ENCODE measurements around the gene FRYL. TPM values are rescaled to one million over a fixed set of nuclear protein-coding genes. Genes with fewer than 3 reads are reported as not detected.
"Not testable (repeated sequence)": the region's sequence is repeated elsewhere in the genome, so short reads cannot be mapped to it uniquely, and the experiment has no call there.

Gene FRYL
- total and polyA plus RNA-seq, 7 experiments from 2014 or later: 25.4 to 126 (median 102) TPM

DNA sequence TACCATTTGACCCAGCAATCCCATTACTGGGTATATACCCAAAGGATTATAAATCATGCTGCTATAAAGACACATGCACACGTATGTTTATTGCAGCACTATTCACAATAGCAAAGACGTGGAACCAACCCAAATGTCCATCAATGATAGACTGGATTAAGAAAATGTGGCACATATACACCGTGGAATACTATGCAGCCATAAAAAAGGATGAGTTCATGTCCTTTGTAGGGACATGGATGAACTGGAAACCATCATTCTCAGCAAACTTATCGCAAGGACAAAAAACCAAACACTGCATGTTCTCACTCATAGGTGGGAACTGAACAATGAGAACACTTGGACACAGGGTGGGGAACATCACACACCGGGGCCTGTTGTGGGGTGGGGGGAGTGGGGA is 34.9 kb downstream of the FRYL start:
- H3K27me3 Mint-ChIP-seq; H3K36me3 ChIP-seq (ENCODE audit: control insufficient read depth in 2 of 3, insufficient read depth in 3 of 3, low read length in 3 of 3); H3K27ac ChIP-seq (ENCODE audit: low read depth, low read length); CTCF ChIA-PET; DNase-seq; H3K9me3 ChIP-seq (ENCODE audit: control insufficient read depth in 2 of 3, low read length in 3 of 3); ATAC-seq; POLR2A ChIA-PET; H3K27me3 ChIP-seq (ENCODE audit: control insufficient read depth in 2 of 2, insufficient read depth in 2 of 2, low read length in 2 of 2); H3K4me3 ChIP-seq (ENCODE audit: low read length); intact Hi-C loops (cut with micrococcal nuclease); H3K9me3 Mint-ChIP-seq: not testable (repeated sequence)
- peaks cover 0 to 20% (median 5%) of the 10 kb centered on the region in 5 donors for H3K36me3 Mint-ChIP-seq
- H3K27ac Mint-ChIP-seq: peak overlapping the region in 2 of 9 donors; percentile 5 to 49
- H3K4me3 Mint-ChIP-seq: peak overlapping the region in 1 of 10 donors; percentile 38
- H3K4me1 ChIP-seq (ENCODE audit: control insufficient read depth in 2 of 2, insufficient read depth in 2 of 2, low read length in 2 of 2): peaks cover 8 to 23% of the 10 kb centered on the region in 2 donors
- peaks cover 51 to 91% (median 73%) of the 10 kb centered on the region in 7 donors for H3K4me1 Mint-ChIP-seq

GRCh38 chr4:48742412-48742811 is 37.7 kb downstream of the FRYL start:
- peak overlapping the region in 8 of 9 donors; percentile 4 to 81 (median 46) for H3K27ac Mint-ChIP-seq
- DNase-seq: no peak
- Histone ChIP-seq H3K4me1 (ENCODE audit: control insufficient read depth in 2 of 2, insufficient read depth in 2 of 2, low read length in 2 of 2) (peaks cover 16 to 29% of the 10 kb centered on the region in 2 donors), H3K36me3 (ENCODE audit: control insufficient read depth in 2 of 3, insufficient read depth in 3 of 3, low read length in 3 of 3) (no peaks in the 10 kb centered on the region), H3K4me3 (ENCODE audit: low read length) (no peak overlapping the region), H3K27ac (ENCODE audit: low read depth, low read length) (peak overlapping the region; percentile 5), H3K27me3 (ENCODE audit: control insufficient read depth in 2 of 2, insufficient read depth in 2 of 2, low read length in 2 of 2) (no peaks in the 10 kb centered on the region), H3K9me3 (ENCODE audit: control insufficient read depth in 2 of 3, low read length in 3 of 3) (no peaks in the 10 kb centered on the region)
- intact Hi-C loops (cut with micrococcal nuclease): loop anchor here (5.0 kb wide), 2 partner anchors 35 to 50 kb away; no protein-coding TSS in a partner anchor
- CTCF ChIA-PET: no interaction called here
- H3K4me3 Mint-ChIP-seq: peak overlapping the region; percentile 1 to 85 (median 39)
- no peak for ATAC-seq
- POLR2A ChIA-PET: no interaction called here
- H3K4me1 Mint-ChIP-seq: peaks cover 52 to 99% (median 85%) of the 10 kb centered on the region in 7 donors
- peaks cover 0 to 6% (median 0%) of the 10 kb centered on the region in 11 donors for H3K9me3 Mint-ChIP-seq
- H3K27me3 Mint-ChIP-seq: no peaks in the 10 kb centered on the region
- peaks cover 0 to 20% (median 5%) of the 10 kb centered on the region in 5 donors for H3K36me3 Mint-ChIP-seq

- POLR2A ChIA-PET: no interaction called here
- no peaks in the 10 kb centered on the region for H3K9me3 ChIP-seq (ENCODE audit: control insufficient read depth in 2 of 3, low read length in 3 of 3)
- H3K4me3 Mint-ChIP-seq: peak overlapping the region in 7 of 10 donors; percentile 16 to 63 (median 43)
- DNase-seq (no peak), ATAC-seq (peak; percentile 58)
- H3K4me3 ChIP-seq (ENCODE audit: low read length): no peak overlapping the region
- CTCF ChIA-PET: no interaction called here
- H3K27me3 Mint-ChIP-seq: no peaks in the 10 kb centered on the region
- H3K9me3 Mint-ChIP-seq: peaks cover 0 to 8% (median 0%) of the 10 kb centered on the region in 11 donors
- peaks cover 24 to 31% of the 10 kb centered on the region in 2 donors for H3K4me1 ChIP-seq (ENCODE audit: control insufficient read depth in 2 of 2, insufficient read depth in 2 of 2, low read length in 2 of 2)
- peak overlapping the region in 7 of 9 donors; percentile 51 to 69 (median 55) for H3K27ac Mint-ChIP-seq
- peak overlapping the region; percentile 23 for H3K27ac ChIP-seq (ENCODE audit: low read depth, low read length)
- peaks cover 0 to 13% (median 8%) of the 10 kb centered on the region in 5 donors for H3K36me3 Mint-ChIP-seq
- intact Hi-C loops (cut with micrococcal nuclease): loop anchor here (5.0 kb wide), 2 partner anchors 38 to 47 kb away; no protein-coding TSS in a partner anchor
- peaks cover 45 to 88% (median 78%) of the 10 kb centered on the region in 7 donors for H3K4me1 Mint-ChIP-seq
- no peaks in the 10 kb centered on the region for H3K27me3 ChIP-seq (ENCODE audit: control insufficient read depth in 2 of 2, insufficient read depth in 2 of 2, low read length in 2 of 2)
- no peaks in the 10 kb centered on the region for H3K36me3 ChIP-seq (ENCODE audit: control insufficient read depth in 2 of 3, insufficient read depth in 3 of 3, low read length in 3 of 3)
Observed at GRCh38 chr4:48739560-48740019, 40.5 kb downstream of the FRYL start.

DNA sequence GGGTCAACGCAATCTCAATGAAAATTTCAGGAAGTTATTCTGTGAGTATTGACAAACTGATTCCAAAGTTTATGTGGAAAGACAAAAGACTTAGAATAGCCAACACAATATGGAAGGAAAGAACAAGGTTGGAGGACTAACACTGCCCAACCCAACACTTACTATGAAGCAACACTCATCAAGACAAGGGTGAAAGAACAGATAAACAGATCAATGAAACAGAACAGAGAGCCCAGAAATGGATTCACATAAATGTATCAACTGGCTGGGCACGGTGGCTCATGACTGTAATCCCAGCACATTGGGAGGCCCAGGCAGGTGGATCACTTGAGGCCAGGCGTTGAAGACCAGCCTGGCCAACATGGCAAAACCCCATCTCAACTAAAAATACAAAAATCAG is 41.2 kb downstream of the FRYL start:
- Mint-ChIP-seq H3K36me3 (peaks cover 0 to 17% (median 8%) of the 10 kb centered on the region in 5 donors), H3K9me3 (peaks cover 0 to 10% (median 2%) of the 10 kb centered on the region in 11 donors), H3K27ac (peak overlapping the region in 4 of 9 donors; percentile 66 to 86 (median 76)), H3K4me3 (peak overlapping the region in 5 of 10 donors; percentile 0 to 63 (median 59)), H3K4me1 (peaks cover 46 to 88% (median 78%) of the 10 kb centered on the region in 7 donors), H3K27me3 (no peaks in the 10 kb centered on the region)
- H3K4me3 ChIP-seq (ENCODE audit: low read length): no peak overlapping the region
- intact Hi-C loops (cut with micrococcal nuclease): no loop called here
- ChIA-PET CTCF (no interaction called here), POLR2A (interaction anchor here (1.1 kb wide), 1 partner anchor 41 kb away, joined by 3 read pairs; the partner anchor contains the start of gene FRYL)
- H3K36me3 ChIP-seq (ENCODE audit: control insufficient read depth in 2 of 3, insufficient read depth in 3 of 3, low read length in 3 of 3): no peaks in the 10 kb centered on the region
- no peak overlapping the region for H3K27ac ChIP-seq (ENCODE audit: low read depth, low read length)
- no peaks in the 10 kb centered on the region for H3K9me3 ChIP-seq (ENCODE audit: control insufficient read depth in 2 of 3, low read length in 3 of 3)
- DNase-seq: no peak
- H3K27me3 ChIP-seq (ENCODE audit: control insufficient read depth in 2 of 2, insufficient read depth in 2 of 2, low read length in 2 of 2): no peaks in the 10 kb centered on the region
- no peak for ATAC-seq
- peaks cover 24 to 31% of the 10 kb centered on the region in 2 donors for H3K4me1 ChIP-seq (ENCODE audit: control insufficient read depth in 2 of 2, insufficient read depth in 2 of 2, low read length in 2 of 2)

- POLR2A ChIA-PET: interaction anchor here (1.1 kb wide), 1 partner anchor 50 kb away, joined by 4 read pairs; no protein-coding TSS in a partner anchor
- H3K36me3 Mint-ChIP-seq: peaks cover 0 to 36% (median 25%) of the 10 kb centered on the region in 5 donors
- intact Hi-C loops (cut with micrococcal nuclease): loop anchor here (2.0 kb wide), 2 partner anchors 18 to 50 kb away; no protein-coding TSS in a partner anchor
Observed at GRCh38 chr4:48728906-48729496, 51.1 kb downstream of the FRYL start.

GRCh38 chr4:48727666-48728459 is 52.2 kb downstream of the FRYL start:
- Mint-ChIP-seq H3K27ac (peak overlapping the region in 8 of 9 donors; percentile 2 to 83 (median 27)), H3K27me3 (no peaks in the 10 kb centered on the region), H3K4me1 (peaks cover 71 to 96% (median 94%) of the 10 kb centered on the region in 7 donors), H3K9me3 (peaks cover 0 to 18% (median 3%) of the 10 kb centered on the region in 11 donors), H3K4me3 (peak overlapping the region in 9 of 10 donors; percentile 2 to 79 (median 65)), H3K36me3 (peaks cover 0 to 36% (median 23%) of the 10 kb centered on the region in 5 donors)
- DNase-seq (no peak), ATAC-seq (no peak)
- intact Hi-C loops (cut with micrococcal nuclease): loop anchor here (2.0 kb wide), 2 partner anchors 19 to 51 kb away; no protein-coding TSS in a partner anchor
- ChIA-PET POLR2A (no interaction called here), CTCF (no interaction called here)
- H3K4me1 ChIP-seq (ENCODE audit: control insufficient read depth in 2 of 2, insufficient read depth in 2 of 2, low read length in 2 of 2): peaks cover 28 to 37% of the 10 kb centered on the region in 2 donors
- no peaks in the 10 kb centered on the region for H3K9me3 ChIP-seq (ENCODE audit: control insufficient read depth in 2 of 3, low read length in 3 of 3)
- H3K36me3 ChIP-seq (ENCODE audit: control insufficient read depth in 2 of 3, insufficient read depth in 3 of 3, low read length in 3 of 3): no peaks in the 10 kb centered on the region
- H3K4me3 ChIP-seq (ENCODE audit: low read length): no peak overlapping the region
- no peaks in the 10 kb centered on the region for H3K27me3 ChIP-seq (ENCODE audit: control insufficient read depth in 2 of 2, insufficient read depth in 2 of 2, low read length in 2 of 2)
- no peak overlapping the region for H3K27ac ChIP-seq (ENCODE audit: low read depth, low read length)

More at GRCh38 chr4:48728906-48729496, 51.1 kb downstream of the FRYL start:
- H3K27me3 Mint-ChIP-seq; H3K36me3 ChIP-seq (ENCODE audit: control insufficient read depth in 2 of 3, insufficient read depth in 3 of 3, low read length in 3 of 3); H3K27ac ChIP-seq (ENCODE audit: low read depth, low read length); H3K4me3 ChIP-seq (ENCODE audit: low read length); H3K27me3 ChIP-seq (ENCODE audit: control insufficient read depth in 2 of 2, insufficient read depth in 2 of 2, low read length in 2 of 2); H3K9me3 ChIP-seq (ENCODE audit: control insufficient read depth in 2 of 3, low read length in 3 of 3): not testable (repeated sequence)
- ATAC-seq: peak; percentile 36
- CTCF ChIA-PET: interaction anchor here (0.6 kb wide), 1 partner anchor 1244 kb away, joined by 3 read pairs; the partner anchor contains the start of gene ATP10D
- Mint-ChIP-seq H3K9me3 (peaks cover 0 to 18% (median 3%) of the 10 kb centered on the region in 11 donors), H3K27ac (peak overlapping the region; percentile 5 to 90 (median 64)), H3K4me3 (peak overlapping the region; percentile 57 to 79 (median 66)), H3K4me1 (peaks cover 70 to 96% (median 91%) of the 10 kb centered on the region in 7 donors)
- DNase-seq: peak in 7 of 9 donors; percentile 5 to 54 (median 21)
- peaks cover 28 to 31% of the 10 kb centered on the region in 2 donors for H3K4me1 ChIP-seq (ENCODE audit: control insufficient read depth in 2 of 2, insufficient read depth in 2 of 2, low read length in 2 of 2)

All from naive thymus-derived CD4-positive, alpha-beta T cell (primary cell).